ACC112 (cell line): ENCODE measurements around the gene SLC39A11.

Experiments
- H2AFZ ChIP-seq: fragments of 200-600 bp; sonication (generic); one replicate; pipeline ENCODE4 v1.6.0; 2017; ENCODE audit warnings: antibody characterized with exemption, low read length; ENCODE audit not compliant: unreplicated experiment
- H3K27ac ChIP-seq: fragments of 200-600 bp; sonication (generic); 2 replicates; pipeline ENCODE4 v1.5.1; 2014; ENCODE audit warnings: low read depth, mild to moderate bottlenecking, antibody characterized with exemption, low read length, moderate library complexity
- H3K27me3 ChIP-seq: fragments of 200-600 bp; sonication (generic); 2 replicates; pipeline ENCODE4 v1.6.1; 2014; ENCODE audit warnings: mild to moderate bottlenecking, antibody characterized with exemption, low read length, moderate library complexity, mixed read lengths; ENCODE audit not compliant: insufficient read depth
- H3K36me3 ChIP-seq: fragments of 200-600 bp; sonication (generic); 2 replicates; pipeline ENCODE4 v1.6.1; 2016; ENCODE audit warnings: mild to moderate bottlenecking, antibody characterized with exemption, low read length, moderate library complexity, mixed read lengths; ENCODE audit not compliant: insufficient read depth
- H3K4me1 ChIP-seq: fragments of 200-600 bp; sonication (generic); one replicate; pipeline ENCODE4 v1.6.1; 2016; ENCODE audit warnings: low read length, mixed read lengths; ENCODE audit not compliant: insufficient read depth, unreplicated experiment, control insufficient read depth
- H3K4me3 ChIP-seq: fragments of 200-600 bp; sonication (generic); 2 replicates; pipeline ENCODE4 v1.5.1; 2014; ENCODE audit warnings: mild to moderate bottlenecking, low read depth, low read length
- H3K79me2 ChIP-seq: fragments of 200-600 bp; sonication (generic); one replicate; pipeline ENCODE4 v1.6.0; 2016; ENCODE audit warnings: low read length; ENCODE audit not compliant: control insufficient read depth, unreplicated experiment, insufficient read depth

SLC39A11 gene

DNA sequence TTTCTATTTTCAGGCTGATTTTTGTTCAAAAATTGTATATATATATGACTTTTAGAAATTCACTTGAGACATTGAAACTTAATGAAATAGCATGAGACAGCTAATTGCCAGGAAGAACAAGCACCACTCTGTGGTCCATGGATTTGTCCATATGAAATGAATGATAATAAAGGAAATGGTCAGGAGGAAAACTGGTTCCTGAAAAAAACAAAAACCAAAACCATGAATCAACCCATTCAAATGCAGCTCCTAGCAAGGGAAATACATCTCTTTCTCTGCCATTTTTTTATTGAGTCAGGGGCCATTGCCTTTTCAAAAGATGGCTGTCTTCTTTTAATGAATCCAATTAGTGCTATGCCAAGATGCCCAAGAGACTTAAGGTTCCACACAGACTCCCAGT is 230.7 kb downstream of the SLC39A11 start:
- Histone ChIP-seq H3K4me3 (no peak overlapping the region), H2AFZ (no peak overlapping the region), H3K27ac (no peak overlapping the region), H3K4me1 (no peaks in the 10 kb centered on the region), H3K36me3 (no peaks in the 10 kb centered on the region), H3K79me2 (no peaks in the 10 kb centered on the region), H3K27me3 (no peaks in the 10 kb centered on the region)

DNA sequence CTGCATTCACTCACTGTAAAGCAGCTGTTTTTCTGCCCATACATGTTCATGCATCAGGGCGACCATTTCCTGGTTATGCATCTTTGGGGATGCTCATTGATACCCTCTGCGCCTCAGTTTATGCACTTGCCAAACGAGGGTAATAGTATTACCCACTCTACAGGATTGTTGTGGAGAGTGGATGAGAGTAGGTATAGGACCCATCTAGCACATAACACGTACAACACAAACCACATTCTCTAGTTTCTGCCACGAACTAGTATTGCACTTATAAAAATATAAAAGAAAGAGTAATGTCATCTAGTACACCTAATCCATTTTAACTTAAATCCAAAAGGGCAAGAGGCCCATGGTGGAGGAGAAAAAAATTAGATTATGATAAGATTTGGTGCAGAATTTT is 231.7 kb downstream of the SLC39A11 start:
- Histone ChIP-seq H3K27ac (no peak overlapping the region), H3K27me3 (no peaks in the 10 kb centered on the region), H3K79me2 (no peaks in the 10 kb centered on the region)

DNA sequence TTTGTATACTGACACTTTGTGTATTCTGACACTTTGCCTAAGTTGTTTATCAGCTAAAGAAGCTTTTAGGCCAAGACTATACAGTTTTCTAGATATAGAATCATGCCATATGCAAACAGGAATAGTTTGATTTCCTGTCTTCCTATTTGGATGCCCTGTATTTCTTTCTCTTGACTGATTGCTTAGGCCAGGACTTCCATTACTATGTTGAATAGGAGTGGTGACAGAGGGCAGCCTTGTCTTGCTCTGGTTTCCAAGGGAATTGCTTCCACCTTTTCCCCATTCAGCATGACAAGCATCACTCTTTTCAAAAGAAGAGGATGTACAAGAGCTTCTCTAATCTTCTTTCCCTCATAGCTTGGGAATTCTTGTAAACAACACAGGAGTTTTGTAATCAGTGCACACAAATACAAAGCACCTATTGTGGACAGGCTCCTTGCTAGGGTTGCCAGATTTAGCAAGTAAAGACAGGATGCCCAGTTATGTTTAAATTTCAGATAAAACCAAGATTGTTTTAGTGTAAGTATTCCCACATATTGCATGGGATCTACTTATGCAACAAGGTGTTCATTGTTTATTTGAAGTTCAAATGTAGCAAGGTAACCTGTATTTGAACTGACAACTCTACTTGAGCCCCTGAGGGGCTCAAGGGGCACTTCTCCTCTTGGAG is 233.5 kb downstream of the SLC39A11 start:
- Histone ChIP-seq H3K27ac (no peak overlapping the region), H2AFZ (no peak overlapping the region), H3K4me3 (no peak overlapping the region), H3K27me3 (no peaks in the 10 kb centered on the region), H3K79me2 (no peaks in the 10 kb centered on the region), H3K4me1 (no peaks in the 10 kb centered on the region), H3K36me3 (no peaks in the 10 kb centered on the region)

More for the DNA sequence above, 231.7 kb downstream of the SLC39A11 start:
- H3K4me1 ChIP-seq = no peaks in the 10 kb centered on the region
- H3K36me3 ChIP-seq = no peaks in the 10 kb centered on the region
- H2AFZ ChIP-seq = no peak overlapping the region
- no peak overlapping the region for H3K4me3 ChIP-seq

DNA sequence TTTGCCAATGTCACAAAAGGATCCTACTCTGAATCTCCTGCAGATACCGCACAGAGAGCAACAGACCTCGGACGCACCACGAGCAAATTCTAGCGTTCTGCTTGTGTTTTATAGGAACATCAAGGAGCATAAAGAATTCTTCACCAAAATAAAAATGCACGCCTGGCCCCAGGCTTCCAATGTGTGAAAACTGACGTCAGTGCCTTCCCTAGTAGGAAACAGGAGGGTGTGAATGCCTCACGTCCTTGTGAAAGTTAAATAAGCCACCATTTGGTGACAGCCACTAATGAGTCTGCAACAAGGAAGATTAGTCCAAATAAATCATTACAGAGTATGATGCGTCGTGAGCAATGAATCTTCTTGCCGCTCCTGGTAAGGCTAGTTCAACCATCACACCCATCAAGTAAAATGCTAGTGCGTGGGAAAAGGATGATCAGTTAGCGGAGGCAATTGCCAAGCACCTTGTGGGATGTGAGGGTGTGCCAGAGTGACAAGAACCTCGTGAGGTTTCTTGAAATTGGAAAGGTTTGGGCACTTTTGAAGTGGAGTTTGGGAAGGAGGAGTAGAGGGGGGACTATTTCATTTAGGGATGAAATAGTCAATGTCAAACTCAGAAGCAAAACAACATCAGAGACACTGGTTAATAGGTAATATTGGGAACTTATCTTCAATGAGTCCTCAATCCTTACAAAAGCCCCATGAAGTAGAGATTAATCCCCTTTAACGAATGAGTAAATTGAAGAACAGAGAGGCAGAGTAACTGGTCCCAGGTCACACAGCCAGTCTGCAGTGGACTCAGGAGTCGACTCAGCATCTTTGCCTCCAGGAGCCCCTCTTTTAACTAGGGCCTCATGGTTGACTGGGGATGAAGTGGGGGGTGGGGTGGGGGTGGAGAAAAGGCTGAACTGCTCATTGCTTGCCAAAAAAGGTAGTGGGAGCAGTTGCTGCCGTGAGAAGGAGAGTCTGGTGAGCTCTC is 238.8 kb downstream of the SLC39A11 start:
- Histone ChIP-seq H2AFZ (no peak overlapping the region), H3K36me3 (no peaks in the 10 kb centered on the region), H3K27ac (no peak overlapping the region), H3K27me3 (no peaks in the 10 kb centered on the region), H3K4me3 (no peak overlapping the region), H3K4me1 (peaks cover 3% of the 10 kb centered on the region), H3K79me2 (no peaks in the 10 kb centered on the region)

DNA sequence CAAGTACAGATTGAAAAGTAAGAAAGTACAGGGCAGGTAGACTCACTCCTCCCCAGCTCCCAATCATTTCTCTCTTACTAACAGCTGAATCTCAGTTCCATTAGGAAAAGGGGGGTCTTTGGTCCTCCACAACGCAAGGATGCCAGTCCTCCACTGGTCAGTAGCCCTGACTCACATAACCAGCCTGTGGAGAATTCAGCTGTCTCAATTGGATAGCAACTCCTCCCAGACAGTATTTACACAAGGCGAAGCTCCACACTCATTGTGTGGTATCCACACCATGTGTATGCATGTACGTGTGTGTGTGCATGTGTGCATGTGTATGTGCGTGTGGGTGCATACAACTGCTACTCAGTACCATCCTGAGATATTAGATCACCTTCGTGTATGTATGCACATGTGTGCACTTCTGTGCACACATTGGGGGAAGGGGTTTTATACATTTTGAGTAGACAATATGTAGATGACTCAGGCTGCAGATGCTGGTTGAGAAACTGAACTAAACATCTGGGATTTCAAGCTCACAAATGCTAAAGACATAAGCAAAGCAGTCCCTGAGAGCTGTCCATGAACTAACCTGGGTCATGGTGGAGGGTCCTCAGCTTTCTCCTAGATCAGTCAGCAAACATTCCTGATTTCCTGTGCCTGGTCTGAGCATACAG is 240.1 kb downstream of the SLC39A11 start:
- Histone ChIP-seq H3K27me3 (no peaks in the 10 kb centered on the region), H3K27ac (no peak overlapping the region), H3K4me1 (peaks cover 3% of the 10 kb centered on the region), H3K79me2 (no peaks in the 10 kb centered on the region), H3K36me3 (no peaks in the 10 kb centered on the region), H2AFZ (no peak overlapping the region), H3K4me3 (no peak overlapping the region)

DNA sequence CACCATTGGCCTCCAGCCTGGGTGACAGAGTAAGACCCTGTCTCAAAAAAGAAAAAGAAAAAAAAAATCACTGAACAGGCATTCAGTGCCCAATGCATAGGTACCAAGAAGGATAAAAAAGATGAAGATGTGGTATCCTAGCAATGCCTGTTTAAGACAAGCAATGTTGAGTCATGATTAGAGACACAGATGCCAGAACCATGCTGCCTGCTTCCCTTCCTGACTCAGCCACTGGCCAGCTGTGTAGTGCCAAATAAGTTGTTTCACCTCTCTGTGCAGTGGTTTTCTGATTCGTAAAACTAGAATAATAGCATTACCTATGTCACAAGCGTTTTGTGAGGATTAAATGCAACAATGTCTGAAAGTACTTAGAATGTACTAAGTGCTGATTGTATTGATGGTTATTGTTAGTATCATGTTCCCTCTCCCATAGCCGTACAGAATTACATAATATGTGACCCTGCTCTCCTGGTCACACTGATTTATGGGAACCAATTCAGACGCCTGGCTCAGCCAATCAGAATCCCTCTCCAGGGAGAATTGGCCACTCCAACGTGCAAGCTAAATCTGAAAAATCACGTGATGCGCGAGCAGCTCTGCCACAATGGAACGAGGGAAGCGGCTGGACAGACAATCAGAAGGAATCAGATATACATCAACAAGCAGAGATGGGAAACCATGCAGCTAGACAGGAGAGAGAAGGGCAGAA is 241.9 kb downstream of the SLC39A11 start:
- Histone ChIP-seq H3K27me3 (no peaks in the 10 kb centered on the region), H2AFZ (no peak overlapping the region), H3K79me2 (no peaks in the 10 kb centered on the region), H3K4me3 (no peak overlapping the region), H3K27ac (no peak overlapping the region), H3K4me1 (peaks cover 3% of the 10 kb centered on the region), H3K36me3 (no peaks in the 10 kb centered on the region)

DNA sequence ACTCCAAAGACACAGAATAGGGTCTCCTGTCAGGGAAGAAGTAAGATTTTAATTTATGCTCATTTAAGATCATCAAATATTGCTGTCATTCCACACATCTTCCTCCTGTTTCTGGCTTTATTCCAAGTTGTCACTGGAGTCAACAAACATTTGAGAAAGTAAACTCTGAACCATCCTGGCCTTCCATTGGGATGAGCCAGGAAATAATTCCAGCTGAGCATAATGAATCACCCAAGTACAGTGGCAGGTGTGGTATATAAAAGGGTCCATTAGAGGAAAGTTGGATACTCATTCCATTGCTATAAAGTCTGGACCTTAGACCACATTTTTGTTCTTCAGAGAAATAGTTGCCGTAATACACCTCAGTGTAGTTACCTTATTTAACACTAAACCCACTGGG is 246.1 kb downstream of the SLC39A11 start:
- no peaks in the 10 kb centered on the region for H3K27me3 ChIP-seq
- no peak overlapping the region for H3K27ac ChIP-seq
- no peaks in the 10 kb centered on the region for H3K36me3 ChIP-seq
- no peaks in the 10 kb centered on the region for H3K79me2 ChIP-seq
- peaks cover 3% of the 10 kb centered on the region for H3K4me1 ChIP-seq
- H2AFZ ChIP-seq = no peak overlapping the region
- no peak overlapping the region for H3K4me3 ChIP-seq

DNA sequence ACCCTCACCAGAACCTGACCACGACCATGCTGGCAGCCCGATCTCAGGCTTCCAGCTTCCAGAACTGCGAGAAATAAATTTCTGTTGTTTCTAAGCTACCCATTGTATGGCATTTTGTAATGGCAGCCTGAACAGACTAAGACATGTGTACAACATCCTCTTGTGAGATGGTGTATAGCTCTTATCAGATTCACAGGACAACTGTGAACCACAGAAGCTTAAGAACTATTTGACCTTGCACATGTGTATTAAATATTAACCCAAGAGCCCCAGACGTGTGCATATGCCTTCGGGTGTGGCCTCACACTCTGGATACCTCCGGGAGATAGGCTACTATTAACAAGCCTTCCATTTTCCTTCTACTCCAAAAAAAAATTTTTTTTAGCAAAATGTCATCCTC is 248.9 kb downstream of the SLC39A11 start:
- Histone ChIP-seq H2AFZ (no peak overlapping the region), H3K27ac (no peak overlapping the region), H3K4me1 (no peaks in the 10 kb centered on the region), H3K4me3 (no peak overlapping the region), H3K79me2 (no peaks in the 10 kb centered on the region), H3K27me3 (no peaks in the 10 kb centered on the region), H3K36me3 (no peaks in the 10 kb centered on the region)

DNA sequence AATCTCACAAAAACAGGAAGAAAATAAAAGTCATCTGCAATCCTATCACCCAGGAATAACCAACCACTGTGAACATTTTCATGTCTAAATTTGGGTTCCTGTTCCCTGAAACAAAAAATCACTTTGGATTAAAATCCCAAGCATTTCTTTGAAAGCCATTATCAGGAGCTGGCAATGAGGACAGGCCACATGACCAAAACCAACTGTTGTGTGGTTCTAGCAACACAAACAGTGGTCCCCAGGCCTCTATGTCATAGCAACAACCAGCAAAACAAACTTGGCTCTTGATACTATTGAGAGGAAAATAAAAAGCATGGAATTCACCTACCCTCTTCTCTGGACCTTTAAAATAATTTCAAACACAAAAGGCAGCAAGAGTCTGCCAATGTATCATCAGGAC is 252.5 kb downstream of the SLC39A11 start:
- H3K27me3 ChIP-seq = no peaks in the 10 kb centered on the region
- no peak overlapping the region for H3K27ac ChIP-seq
- no peaks in the 10 kb centered on the region for H3K79me2 ChIP-seq
- H2AFZ ChIP-seq = no peak overlapping the region
- H3K36me3 ChIP-seq = no peaks in the 10 kb centered on the region
- H3K4me3 ChIP-seq = no peak overlapping the region
- no peaks in the 10 kb centered on the region for H3K4me1 ChIP-seq

DNA sequence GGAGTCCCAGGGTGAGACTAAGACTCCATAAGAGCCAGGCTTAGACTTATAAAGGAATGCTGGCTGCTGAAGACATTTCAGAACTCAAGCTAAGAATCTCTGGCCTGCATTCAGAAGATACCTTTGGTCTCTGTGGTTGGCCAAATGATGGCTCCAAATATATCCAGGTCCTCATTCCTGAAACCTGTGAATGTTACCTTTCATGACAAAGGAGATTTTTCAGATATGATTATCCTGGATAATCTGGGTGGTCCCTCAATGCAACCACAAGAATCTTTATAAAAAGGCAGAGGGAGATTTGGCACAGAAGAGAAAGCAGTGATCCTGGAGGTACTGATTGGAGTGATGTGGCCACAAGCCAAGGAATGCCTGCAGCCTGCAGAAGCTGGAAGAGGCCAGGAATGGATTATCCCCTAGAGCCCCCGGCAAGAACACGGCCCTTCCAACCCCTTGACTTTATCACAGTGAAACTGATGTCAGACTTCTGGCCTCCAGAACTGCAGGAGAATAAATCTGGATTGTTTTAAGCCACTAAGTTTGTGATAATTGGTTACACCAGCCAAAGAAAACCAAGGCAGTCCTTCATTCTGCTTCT is 253.3 kb downstream of the SLC39A11 start:
- Histone ChIP-seq H3K79me2 (no peaks in the 10 kb centered on the region), H3K27ac (no peak overlapping the region), H3K27me3 (no peaks in the 10 kb centered on the region), H3K4me3 (no peak overlapping the region), H3K36me3 (no peaks in the 10 kb centered on the region), H3K4me1 (no peaks in the 10 kb centered on the region), H2AFZ (no peak overlapping the region)
